NCI-H2227 (cell line): Measurements from ENCODE around the gene MAMDC2.

Source experiments
- DNase-seq: peaks from one replicate; lab custom pipeline; 2025; ENCODE audit not compliant: unreplicated experiment; lab: John Stamatoyannopoulos, UW

The MAMDC2 gene

GRCh38 chr9:70257502-70257901 is 213.9 kb downstream of the MAMDC2 start:
- DNase-seq: no peak

- peak; percentile 69 for DNase-seq
Measured at GRCh38 chr9:70257991-70258691, 214.5 kb downstream of the MAMDC2 start.

- DNase-seq: peak; percentile 90
Measured at GRCh38 chr9:70258692-70259511, 215.3 kb downstream of the MAMDC2 start, which contains the start of gene SMC5. Gene SMC5, plus strand, starts transcription at chr9:70258978. Its CDS starts 101 bp downstream, at chr9:70259079.

GRCh38 chr9:70259512-70259802 is 215.8 kb downstream of the MAMDC2 start:
- DNase-seq: no peak

GRCh38 chr9:70260007-70260443 is 216.4 kb downstream of the MAMDC2 start:
- no peak for DNase-seq

GRCh38 chr9:70260606-70261005 is 217.0 kb downstream of the MAMDC2 start:
- no peak for DNase-seq

GRCh38 chr9:70261131-70261870 is 217.7 kb downstream of the MAMDC2 start:
- no peak for DNase-seq

- DNase-seq: no peak
Measured at GRCh38 chr9:70262366-70262765, 218.7 kb downstream of the MAMDC2 start.

- no peak for DNase-seq
Measured at GRCh38 chr9:70262948-70263347, 219.3 kb downstream of the MAMDC2 start.

GRCh38 chr9:70263421-70263820 is 219.8 kb downstream of the MAMDC2 start:
- DNase-seq: no peak
